ENCODE results near the gene EPHA7.

DNA sequence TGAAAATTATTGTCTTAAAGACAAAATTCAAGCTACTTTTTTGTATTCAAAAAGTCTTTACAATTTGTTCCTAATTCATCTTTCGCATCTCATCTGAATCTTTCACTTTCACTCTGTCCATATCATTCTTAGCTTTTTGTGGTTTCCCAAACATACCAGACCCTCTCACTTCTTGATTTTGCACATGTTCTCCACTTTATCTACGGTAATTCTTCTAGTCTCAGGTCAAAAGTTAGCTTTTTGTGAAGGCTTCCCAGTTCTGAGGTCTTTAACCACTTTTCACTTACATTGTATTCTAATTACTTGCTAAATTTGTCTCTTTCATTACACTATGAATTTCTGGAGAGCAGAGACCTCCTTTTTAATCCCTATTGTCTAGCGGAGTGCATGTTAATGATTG lies 34.6 kb upstream of the EPHA7 start:
- no peak for TF ChIP-seq SNAI2 (CRISPR knock-in tag; IDR thresholded peaks at IDR 0.05)
- no peak for TF ChIP-seq TCF4 (CRISPR knock-in tag; IDR thresholded peaks at IDR 0.05; ENCODE audit: borderline replicate concordance)
- TF ChIP-seq, protein P1, sequence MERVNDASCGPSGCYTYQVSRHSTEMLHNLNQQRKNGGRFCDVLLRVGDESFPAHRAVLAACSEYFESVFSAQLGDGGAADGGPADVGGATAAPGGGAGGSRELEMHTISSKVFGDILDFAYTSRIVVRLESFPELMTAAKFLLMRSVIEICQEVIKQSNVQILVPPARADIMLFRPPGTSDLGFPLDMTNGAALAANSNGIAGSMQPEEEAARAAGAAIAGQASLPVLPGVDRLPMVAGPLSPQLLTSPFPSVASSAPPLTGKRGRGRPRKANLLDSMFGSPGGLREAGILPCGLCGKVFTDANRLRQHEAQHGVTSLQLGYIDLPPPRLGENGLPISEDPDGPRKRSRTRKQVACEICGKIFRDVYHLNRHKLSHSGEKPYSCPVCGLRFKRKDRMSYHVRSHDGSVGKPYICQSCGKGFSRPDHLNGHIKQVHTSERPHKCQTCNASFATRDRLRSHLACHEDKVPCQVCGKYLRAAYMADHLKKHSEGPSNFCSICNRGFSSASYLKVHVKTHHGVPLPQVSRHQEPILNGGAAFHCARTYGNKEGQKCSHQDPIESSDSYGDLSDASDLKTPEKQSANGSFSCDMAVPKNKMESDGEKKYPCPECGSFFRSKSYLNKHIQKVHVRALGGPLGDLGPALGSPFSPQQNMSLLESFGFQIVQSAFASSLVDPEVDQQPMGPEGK (CRISPR knock-in tag; IDR thresholded peaks at IDR 0.05; ENCODE audit: borderline replicate concordance) = no peak
